ENCODE measurements around the gene PTN. TPM values are rescaled to one million over a fixed set of nuclear protein-coding genes. Genes with fewer than 3 reads are reported as not detected.

Gene PTN
- total RNA-seq, 1 donor from 2014 or later, result 228 TPM

GRCh38 chr7:137254766-137255165, 88.8 kb downstream of the PTN start:
- no peak for TF ChIP-seq CTCF (conservative IDR thresholded peaks at IDR 0.05)
- H3K4me3 Mint-ChIP-seq, result no peak overlapping the region
- H3K4me1 Mint-ChIP-seq, result no peaks in the 10 kb centered on the region
- no peaks in the 10 kb centered on the region for H3K9me3 Mint-ChIP-seq
- peaks cover 26% of the 10 kb centered on the region for H3K36me3 Mint-ChIP-seq (ENCODE audit: low read depth)
- H3K27ac Mint-ChIP-seq (ENCODE audit: unreplicated experiment), result no peak overlapping the region
- H3K27me3 Mint-ChIP-seq (ENCODE audit: low read depth), result no peaks in the 10 kb centered on the region
- DNase-seq (ENCODE audit: low read depth, low spot score), result no peak

GRCh38 chr7:137245890-137246289, 97.6 kb downstream of the PTN start:
- Mint-ChIP-seq H3K27ac (ENCODE audit: unreplicated experiment) (no peak overlapping the region), H3K4me1 (peaks cover 12% of the 10 kb centered on the region), H3K9me3 (no peaks in the 10 kb centered on the region), H3K36me3 (ENCODE audit: low read depth) (peaks cover 57% of the 10 kb centered on the region), H3K4me3 (no peak overlapping the region), H3K27me3 (ENCODE audit: low read depth) (no peaks in the 10 kb centered on the region)
- no peak for TF ChIP-seq CTCF (conservative IDR thresholded peaks at IDR 0.05)
- no peak for DNase-seq (ENCODE audit: low read depth, low spot score)

- H3K27me3 Mint-ChIP-seq (ENCODE audit: low read depth), result no peaks in the 10 kb centered on the region
- no peak for TF ChIP-seq CTCF (conservative IDR thresholded peaks at IDR 0.05)
- peaks cover 57% of the 10 kb centered on the region for H3K36me3 Mint-ChIP-seq (ENCODE audit: low read depth)
- H3K9me3 Mint-ChIP-seq, result no peaks in the 10 kb centered on the region
- peak overlapping the region; percentile 58 for H3K27ac Mint-ChIP-seq (ENCODE audit: unreplicated experiment)
- H3K4me1 Mint-ChIP-seq, result peaks cover 12% of the 10 kb centered on the region
- no peak overlapping the region for H3K4me3 Mint-ChIP-seq
- no peak for DNase-seq (ENCODE audit: low read depth, low spot score)
Observed at GRCh38 chr7:137245186-137245585, 98.3 kb downstream of the PTN start.

GRCh38 chr7:137243741-137244140, 99.8 kb downstream of the PTN start:
- DNase-seq (ENCODE audit: low read depth, low spot score), result no peak
- no peak for TF ChIP-seq CTCF (conservative IDR thresholded peaks at IDR 0.05)
- no peak overlapping the region for H3K4me3 Mint-ChIP-seq
- H3K9me3 Mint-ChIP-seq, result no peaks in the 10 kb centered on the region
- no peak overlapping the region for H3K27ac Mint-ChIP-seq (ENCODE audit: unreplicated experiment)
- peaks cover 48% of the 10 kb centered on the region for H3K36me3 Mint-ChIP-seq (ENCODE audit: low read depth)
- H3K4me1 Mint-ChIP-seq, result peaks cover 12% of the 10 kb centered on the region
- no peaks in the 10 kb centered on the region for H3K27me3 Mint-ChIP-seq (ENCODE audit: low read depth)

- Mint-ChIP-seq H3K9me3 (no peaks in the 10 kb centered on the region), H3K4me3 (no peak overlapping the region), H3K27me3 (ENCODE audit: low read depth) (no peaks in the 10 kb centered on the region), H3K4me1 (peaks cover 12% of the 10 kb centered on the region), H3K36me3 (ENCODE audit: low read depth) (peaks cover 47% of the 10 kb centered on the region), H3K27ac (ENCODE audit: unreplicated experiment) (no peak overlapping the region)
- TF ChIP-seq CTCF (conservative IDR thresholded peaks at IDR 0.05), result no peak
- DNase-seq (ENCODE audit: low read depth, low spot score), result no peak
Observed at GRCh38 chr7:137242616-137243015, 100.9 kb downstream of the PTN start.

All from neural crest cell (in vitro differentiated cells).